Neural cell (in vitro differentiated cells): Measurements from ENCODE around the gene HNRNPR. TPM values are rescaled to one million over a fixed set of nuclear protein-coding genes. Genes with fewer than 3 reads are reported as not detected.

Experiments
- H2AFZ ChIP-seq: fragments of 200-600, 300-800 bp; sonication (generic), shearing (Covaris generic); 2 replicates; pipeline ENCODE4 v1.6.0; 2014; ENCODE audit warnings: low read depth, mild to moderate bottlenecking, antibody characterized with exemption, low read length, moderate library complexity
- H3F3A ChIP-seq: fragments of 200-600 bp; shearing (Covaris generic); 2 replicates; pipeline ENCODE4 v1.6.1; 2016; ENCODE audit warnings: mild to moderate bottlenecking, moderate library complexity, mixed read lengths, antibody characterized with exemption, low read length; ENCODE audit not compliant: insufficient read depth, poor library complexity, severe bottlenecking
- H3K27ac ChIP-seq: fragments of 200-600, 300-800 bp; sonication (generic), shearing (Covaris generic); 2 replicates; pipeline ENCODE4 v1.5.1; 2014; ENCODE audit warnings: mild to moderate bottlenecking, low read length, moderate library complexity
- H3K27me3 ChIP-seq: fragments of 300-800, 200-600 bp; sonication (generic), shearing (Covaris generic); 2 replicates; pipeline ENCODE4 v1.6.0; 2014; ENCODE audit warnings: mild to moderate bottlenecking, low read depth, low read length, moderate library complexity; ENCODE audit not compliant: insufficient read depth
- H3K36me3 ChIP-seq: fragments of 300-800, 200-600 bp; sonication (generic), shearing (Covaris generic); 2 replicates; pipeline ENCODE4 v1.5.1; 2014; ENCODE audit warnings: mild to moderate bottlenecking, antibody characterized with exemption, low read length, moderate library complexity; ENCODE audit not compliant: insufficient read depth
- H3K4me2 ChIP-seq: fragments of 300-800, 200-600 bp; sonication (generic), shearing (Covaris generic); 2 replicates; pipeline ENCODE4 v1.6.0; 2014; ENCODE audit warnings: mild to moderate bottlenecking, low read length
- H3K4me3 ChIP-seq: fragments of 300-800, 200-600 bp; sonication (generic), shearing (Covaris generic); 2 replicates; pipeline ENCODE4 v1.5.1; 2014; ENCODE audit warnings: mild to moderate bottlenecking, low read length, moderate library complexity
- H3K79me2 ChIP-seq: fragments of 200-600 bp; shearing (Covaris generic); replicated peaks from 2 replicates; pipeline ENCODE4 v1.6.0; 2014; ENCODE audit warnings: mild to moderate bottlenecking, low read length, moderate library complexity; ENCODE audit not compliant: insufficient read depth
- H3K9ac ChIP-seq: fragments of 300-800, 200-600 bp; sonication (generic), shearing (Covaris generic); 2 replicates; pipeline ENCODE4 v1.6.1; 2016; ENCODE audit warnings: mild to moderate bottlenecking, low read length, mixed read lengths
- H3K9me2 ChIP-seq: fragments of 200-600 bp; shearing (Covaris generic); 2 replicates; pipeline ENCODE4 v1.6.1; 2016; ENCODE audit warnings: mild to moderate bottlenecking, low read length, mixed read lengths; ENCODE audit not compliant: insufficient read depth
- H3K9me3 ChIP-seq: fragments of 200-600, 300-800 bp; sonication (generic), shearing (Covaris generic); 2 replicates; pipeline ENCODE4 v1.6.1; 2016; ENCODE audit warnings: mild to moderate bottlenecking, mixed run types, low read length, moderate library complexity, mixed read lengths
- H4K20me1 ChIP-seq: fragments of 200-600 bp; shearing (Covaris generic); 2 replicates; pipeline ENCODE4 v1.6.1; 2016; ENCODE audit warnings: mild to moderate bottlenecking, mixed run types; ENCODE audit not compliant: insufficient read depth
- CTCF ChIP-seq: fragments of 450-650 bp; IDR thresholded peaks from 2 replicates; pipeline ENCODE4 v1.5.1; 2014; ENCODE audit warnings: antibody characterized with exemption, mild to moderate bottlenecking, moderate library complexity; ENCODE audit not compliant: poor library complexity, severe bottlenecking
- EP300 ChIP-seq: fragments of 450-650 bp; conservative IDR thresholded peaks from 2 replicates; pipeline ENCODE4 v1.6.1; 2014; ENCODE audit warnings: antibody characterized with exemption, mild to moderate bottlenecking, moderate library complexity; ENCODE audit not compliant: poor library complexity, severe bottlenecking
- EZH2 ChIP-seq: fragments of 200-600, 300-800 bp; shearing (Covaris generic), sonication (generic); IDR thresholded peaks from 2 replicates; pipeline ENCODE4 v1.6.1; 2014; ENCODE audit warnings: antibody characterized with exemption, low read length, borderline replicate concordance, mild to moderate bottlenecking; ENCODE audit not compliant: insufficient read depth, poor library complexity, severe bottlenecking
- MXI1 ChIP-seq: fragments of 450-650 bp; conservative IDR thresholded peaks from 2 replicates; pipeline ENCODE4 v1.6.1; 2014; ENCODE audit warnings: antibody characterized with exemption, mild to moderate bottlenecking; ENCODE audit not compliant: poor library complexity, severe bottlenecking
- POLR2AphosphoS5 ChIP-seq: IDR thresholded peaks from 2 replicates; pipeline ENCODE4 v1.6.1; 2012
- RAD21 ChIP-seq: fragments of 450-650 bp; conservative IDR thresholded peaks from 2 replicates; pipeline ENCODE4 v1.6.1; 2014; ENCODE audit warnings: antibody characterized with exemption, mild to moderate bottlenecking, moderate library complexity
- REST ChIP-seq: IDR thresholded peaks from 2 replicates; pipeline ENCODE4 v1.6.1; 2012; ENCODE audit warnings: borderline replicate concordance
- SMC3 ChIP-seq: fragments of 450-650 bp; conservative IDR thresholded peaks from 2 replicates; pipeline ENCODE4 v1.6.1; 2014; ENCODE audit warnings: antibody characterized with exemption, mild to moderate bottlenecking, moderate library complexity; ENCODE audit not compliant: poor library complexity
- TAF1 ChIP-seq: IDR thresholded peaks from 2 replicates; pipeline ENCODE4 v1.6.1; 2012; ENCODE audit warnings: low read depth
- polyA plus RNA-seq: library from polyadenylated mRNA; depleted of rRNA; stranded (reverse); fragments of >200 nt; gene quantifications from 2 replicates; pipeline ENCODE4 v1.2.3, GENCODE V29; 2014

Gene HNRNPR
- polyA plus RNA-seq, 1 donor from 2014 or later = 345 TPM

GRCh38 chr1:23387494-23387893, 43.4 kb upstream of the HNRNPR start:
- Histone ChIP-seq H3K4me2 (no peak overlapping the region), H3K4me3 (no peak overlapping the region), H3K9me3 (no peaks in the 10 kb centered on the region), H2AFZ (no peak overlapping the region), H3K9me2 (no peaks in the 10 kb centered on the region), H3K9ac (no peak overlapping the region), H3F3A (no peaks in the 10 kb centered on the region), H4K20me1 (no peaks in the 10 kb centered on the region), H3K27ac (no peak overlapping the region), H3K79me2 (no peaks in the 10 kb centered on the region), H3K27me3 (no peaks in the 10 kb centered on the region), H3K36me3 (no peaks in the 10 kb centered on the region)
- TF ChIP-seq POLR2AphosphoS5 (no peak), EZH2 (no peak), TAF1 (no peak), EP300 (no peak), RAD21 (no peak), CTCF (no peak), MXI1 (no peak), SMC3 (no peak)

- no peaks in the 10 kb centered on the region for H3K79me2 ChIP-seq
Observed at GRCh38 chr1:23385119-23385621, 41.1 kb upstream of the HNRNPR start.

More at GRCh38 chr1:23385119-23385621, 41.1 kb upstream of the HNRNPR start:
- no peak overlapping the region for H3K27ac ChIP-seq
- H2AFZ ChIP-seq = no peak overlapping the region
- H3K9me2 ChIP-seq = no peaks in the 10 kb centered on the region
- no peaks in the 10 kb centered on the region for H4K20me1 ChIP-seq
- no peak overlapping the region for H3K4me3 ChIP-seq
- H3F3A ChIP-seq = no peaks in the 10 kb centered on the region
- H3K9me3 ChIP-seq = no peaks in the 10 kb centered on the region
- no peaks in the 10 kb centered on the region for H3K27me3 ChIP-seq
- H3K36me3 ChIP-seq = no peaks in the 10 kb centered on the region
- no peak overlapping the region for H3K4me2 ChIP-seq
- H3K9ac ChIP-seq = no peak overlapping the region
- no peak for TF ChIP-seq CTCF
- TF ChIP-seq RAD21 = no peak
- no peak for TF ChIP-seq POLR2AphosphoS5
- TF ChIP-seq REST = no peak
- no peak for TF ChIP-seq TAF1
- no peak for TF ChIP-seq SMC3
- no peak for TF ChIP-seq MXI1
- no peak for TF ChIP-seq EZH2
- no peak for TF ChIP-seq EP300
